ENCODE results near the gene PHF14.

DNA sequence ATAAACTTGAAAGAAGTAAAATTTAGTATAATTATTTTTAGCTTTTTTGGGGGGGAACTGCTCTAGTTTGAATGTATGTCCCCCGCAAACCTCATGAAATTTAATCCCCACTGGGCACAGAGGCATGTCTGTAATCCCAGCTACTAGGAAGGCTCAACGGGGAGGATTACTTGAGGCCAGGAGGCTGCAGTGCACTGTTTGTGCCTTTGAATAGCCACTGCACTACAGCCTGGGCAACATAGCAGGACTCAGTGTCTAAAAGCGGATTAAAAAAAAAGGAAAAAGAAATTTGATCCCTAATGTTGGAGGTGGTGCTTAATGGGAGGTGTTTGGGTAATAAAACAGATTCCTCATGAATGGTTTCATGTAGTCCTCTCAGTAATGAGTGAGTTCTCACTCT is 43.1 kb upstream of the PHF14 start:
- TF ChIP-seq, protein P1, sequence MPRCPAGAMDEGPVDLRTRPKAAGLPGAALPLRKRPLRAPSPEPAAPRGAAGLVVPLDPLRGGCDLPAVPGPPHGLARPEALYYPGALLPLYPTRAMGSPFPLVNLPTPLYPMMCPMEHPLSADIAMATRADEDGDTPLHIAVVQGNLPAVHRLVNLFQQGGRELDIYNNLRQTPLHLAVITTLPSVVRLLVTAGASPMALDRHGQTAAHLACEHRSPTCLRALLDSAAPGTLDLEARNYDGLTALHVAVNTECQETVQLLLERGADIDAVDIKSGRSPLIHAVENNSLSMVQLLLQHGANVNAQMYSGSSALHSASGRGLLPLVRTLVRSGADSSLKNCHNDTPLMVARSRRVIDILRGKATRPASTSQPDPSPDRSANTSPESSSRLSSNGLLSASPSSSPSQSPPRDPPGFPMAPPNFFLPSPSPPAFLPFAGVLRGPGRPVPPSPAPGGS (IDR thresholded peaks at IDR 0.05) = no peak
- no peak for TF ChIP-seq MAX (IDR thresholded peaks at IDR 0.05)
- TF ChIP-seq CTCF (IDR thresholded peaks at IDR 0.05) = no peak
- no peak for TF ChIP-seq CEBPB (IDR thresholded peaks at IDR 0.05)
- TF ChIP-seq SMC3 (IDR thresholded peaks at IDR 0.05) = no peak
- TF ChIP-seq NPAS2 (CRISPR knock-in tag; IDR thresholded peaks at IDR 0.05; ENCODE audit: borderline replicate concordance) = no peak
- no peak for TF ChIP-seq PHF8 (IDR thresholded peaks at IDR 0.05; ENCODE audit: borderline replicate concordance, low read depth)
- TF ChIP-seq FOSB (CRISPR knock-in tag; IDR thresholded peaks at IDR 0.05) = no peak

Measured in A549 (cell line).